ENCODE data around the gene CELA3B. TPM values are rescaled to one million over a fixed set of nuclear protein-coding genes. Genes with fewer than 3 reads are reported as not detected.

CELA3B gene
- total RNA-seq, 1 experiment from 2014 or later: 3.4 TPM

DNA sequence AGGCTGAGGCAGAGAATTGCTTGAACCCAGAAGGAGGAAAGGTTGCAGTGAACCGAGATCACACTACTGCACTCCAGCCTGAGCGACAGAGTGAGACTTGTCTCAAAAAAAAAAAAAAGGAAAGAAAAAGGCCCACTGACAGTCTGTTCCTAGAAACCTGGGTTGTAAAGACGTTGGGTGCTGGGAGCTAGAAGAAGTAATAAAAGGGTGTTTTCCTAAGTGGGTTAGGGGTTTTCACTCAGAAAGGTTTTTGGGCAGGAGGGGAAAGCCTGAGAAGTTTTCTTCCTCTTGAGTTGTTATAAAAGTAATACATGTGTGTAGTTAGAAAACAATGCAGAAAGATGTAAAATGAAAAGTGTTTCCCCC is 50.1 kb downstream of the CELA3B start:
- Histone ChIP-seq H3K4me3 (ENCODE audit: low read depth in 2 of 2, low read length in 2 of 2) (no peak overlapping the region), H3K27ac (ENCODE audit: low read length) (no peak overlapping the region; the same call in 1 of the 2 replicates), H3K27me3 (ENCODE audit: control insufficient read depth, insufficient read depth, low read length) (no peaks in the 10 kb centered on the region), H3K4me1 (ENCODE audit: control insufficient read depth, insufficient read depth, low read length) (peaks cover 15% of the 10 kb centered on the region), H3K9me3 (ENCODE audit: control insufficient read depth, insufficient read depth, low read depth, low read length) (no peaks in the 10 kb centered on the region), H3K36me3 (ENCODE audit: control insufficient read depth, insufficient read depth, low read length) (no peaks in the 10 kb centered on the region; the same call in 1 of the 2 replicates)
- ChIA-PET CTCF (no interaction called here), POLR2A (no interaction called here)
- no TSS peak for BruUV-seq (replicated peaks)
- DNase-seq (ENCODE audit: low read depth, low spot score) (no peak), ATAC-seq (no peak)
- TF ChIP-seq POLR2AphosphoS5 (IDR thresholded peaks at IDR 0.05; ENCODE audit: low read depth, low read length) (no peak), TCF7L2 (IDR thresholded peaks at IDR 0.05; ENCODE audit: low read depth, low read length) (no peak), SIN3A (IDR thresholded peaks at IDR 0.05; ENCODE audit: borderline replicate concordance, insufficient read depth, low read depth, low read length) (no peak)
- TF ChIP-seq, protein P1, sequence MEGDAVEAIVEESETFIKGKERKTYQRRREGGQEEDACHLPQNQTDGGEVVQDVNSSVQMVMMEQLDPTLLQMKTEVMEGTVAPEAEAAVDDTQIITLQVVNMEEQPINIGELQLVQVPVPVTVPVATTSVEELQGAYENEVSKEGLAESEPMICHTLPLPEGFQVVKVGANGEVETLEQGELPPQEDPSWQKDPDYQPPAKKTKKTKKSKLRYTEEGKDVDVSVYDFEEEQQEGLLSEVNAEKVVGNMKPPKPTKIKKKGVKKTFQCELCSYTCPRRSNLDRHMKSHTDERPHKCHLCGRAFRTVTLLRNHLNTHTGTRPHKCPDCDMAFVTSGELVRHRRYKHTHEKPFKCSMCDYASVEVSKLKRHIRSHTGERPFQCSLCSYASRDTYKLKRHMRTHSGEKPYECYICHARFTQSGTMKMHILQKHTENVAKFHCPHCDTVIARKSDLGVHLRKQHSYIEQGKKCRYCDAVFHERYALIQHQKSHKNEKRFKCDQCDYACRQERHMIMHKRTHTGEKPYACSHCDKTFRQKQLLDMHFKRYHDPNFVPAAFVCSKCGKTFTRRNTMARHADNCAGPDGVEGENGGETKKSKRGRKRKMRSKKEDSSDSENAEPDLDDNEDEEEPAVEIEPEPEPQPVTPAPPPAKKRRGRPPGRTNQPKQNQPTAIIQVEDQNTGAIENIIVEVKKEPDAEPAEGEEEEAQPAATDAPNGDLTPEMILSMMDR (IDR thresholded peaks at IDR 0.05): no peak
- TF ChIP-seq, protein P2, sequence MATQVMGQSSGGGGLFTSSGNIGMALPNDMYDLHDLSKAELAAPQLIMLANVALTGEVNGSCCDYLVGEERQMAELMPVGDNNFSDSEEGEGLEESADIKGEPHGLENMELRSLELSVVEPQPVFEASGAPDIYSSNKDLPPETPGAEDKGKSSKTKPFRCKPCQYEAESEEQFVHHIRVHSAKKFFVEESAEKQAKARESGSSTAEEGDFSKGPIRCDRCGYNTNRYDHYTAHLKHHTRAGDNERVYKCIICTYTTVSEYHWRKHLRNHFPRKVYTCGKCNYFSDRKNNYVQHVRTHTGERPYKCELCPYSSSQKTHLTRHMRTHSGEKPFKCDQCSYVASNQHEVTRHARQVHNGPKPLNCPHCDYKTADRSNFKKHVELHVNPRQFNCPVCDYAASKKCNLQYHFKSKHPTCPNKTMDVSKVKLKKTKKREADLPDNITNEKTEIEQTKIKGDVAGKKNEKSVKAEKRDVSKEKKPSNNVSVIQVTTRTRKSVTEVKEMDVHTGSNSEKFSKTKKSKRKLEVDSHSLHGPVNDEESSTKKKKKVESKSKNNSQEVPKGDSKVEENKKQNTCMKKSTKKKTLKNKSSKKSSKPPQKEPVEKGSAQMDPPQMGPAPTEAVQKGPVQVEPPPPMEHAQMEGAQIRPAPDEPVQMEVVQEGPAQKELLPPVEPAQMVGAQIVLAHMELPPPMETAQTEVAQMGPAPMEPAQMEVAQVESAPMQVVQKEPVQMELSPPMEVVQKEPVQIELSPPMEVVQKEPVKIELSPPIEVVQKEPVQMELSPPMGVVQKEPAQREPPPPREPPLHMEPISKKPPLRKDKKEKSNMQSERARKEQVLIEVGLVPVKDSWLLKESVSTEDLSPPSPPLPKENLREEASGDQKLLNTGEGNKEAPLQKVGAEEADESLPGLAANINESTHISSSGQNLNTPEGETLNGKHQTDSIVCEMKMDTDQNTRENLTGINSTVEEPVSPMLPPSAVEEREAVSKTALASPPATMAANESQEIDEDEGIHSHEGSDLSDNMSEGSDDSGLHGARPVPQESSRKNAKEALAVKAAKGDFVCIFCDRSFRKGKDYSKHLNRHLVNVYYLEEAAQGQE (IDR thresholded peaks at IDR 0.05; ENCODE audit: insufficient read depth in 1 of 2, low read depth in 2 of 2, low read length in 1 of 2): no peak
- in situ Hi-C loops (cut with HindIII; ENCODE audit: low pct_unique_long_range_greater_than_20kb, low sequenced_read_pairs) (no loop called here), intact Hi-C loops (cut with micrococcal nuclease; ENCODE audit: unreplicated experiment) (no loop called here)

DNA sequence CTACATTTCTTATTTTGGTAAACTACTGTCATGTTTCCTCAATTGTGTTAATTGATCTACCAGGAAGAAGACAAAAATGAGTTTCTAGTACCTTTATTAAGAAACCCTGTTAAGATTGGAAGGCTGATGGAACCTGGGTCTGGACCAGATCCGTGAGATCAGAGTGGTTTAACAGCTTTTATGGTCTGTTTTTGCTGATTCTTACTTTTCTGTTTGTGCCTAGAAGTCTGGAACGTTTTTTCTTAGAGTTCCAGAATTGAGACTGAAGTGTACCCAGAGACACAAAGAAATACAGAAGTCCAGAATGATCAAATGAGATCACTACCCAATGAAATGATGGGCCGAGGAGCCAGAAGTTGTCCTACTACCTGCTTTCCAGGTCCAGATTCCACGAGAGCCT is 53.2 kb downstream of the CELA3B start:
- Histone ChIP-seq H3K27ac (ENCODE audit: low read length) (no peak overlapping the region), H3K27me3 (ENCODE audit: control insufficient read depth, insufficient read depth, low read length) (no peaks in the 10 kb centered on the region), H3K36me3 (ENCODE audit: control insufficient read depth, insufficient read depth, low read length) (no peaks in the 10 kb centered on the region; the same call in 1 of the 2 replicates), H3K4me3 (ENCODE audit: low read depth in 2 of 2, low read length in 2 of 2) (no peak overlapping the region), H3K4me1 (ENCODE audit: control insufficient read depth, insufficient read depth, low read length) (0 out of 2 replicates have a peak, but pooled peaks cover 6% of the 10 kb centered on the region), H3K9me3 (ENCODE audit: control insufficient read depth, insufficient read depth, low read depth, low read length) (no peaks in the 10 kb centered on the region)
- no peak for ATAC-seq
- intact Hi-C loops (cut with micrococcal nuclease; ENCODE audit: unreplicated experiment) (no loop called here), in situ Hi-C loops (cut with HindIII; ENCODE audit: low pct_unique_long_range_greater_than_20kb, low sequenced_read_pairs) (no loop called here)
- ChIA-PET POLR2A (interaction anchor here (0.6 kb wide), 1 partner anchor 164 kb away, joined by 5 read pairs; no protein-coding TSS in a partner anchor), CTCF (interaction anchor here (0.7 kb wide), 1 partner anchor 10 kb away, joined by 10 read pairs; no protein-coding TSS in a partner anchor)
- no peak for DNase-seq (ENCODE audit: low read depth, low spot score)
- no TSS peak for BruUV-seq (replicated peaks)
- TF ChIP-seq, protein P1 (IDR thresholded peaks at IDR 0.05): no peak
- TF ChIP-seq SIN3A (IDR thresholded peaks at IDR 0.05; ENCODE audit: borderline replicate concordance, insufficient read depth, low read depth, low read length) (no peak), POLR2AphosphoS5 (IDR thresholded peaks at IDR 0.05; ENCODE audit: low read depth, low read length) (no peak), TCF7L2 (IDR thresholded peaks at IDR 0.05; ENCODE audit: low read depth, low read length) (no peak)
- TF ChIP-seq, protein P2 (IDR thresholded peaks at IDR 0.05; ENCODE audit: insufficient read depth in 1 of 2, low read depth in 2 of 2, low read length in 1 of 2): no peak

Measured in Panc1 (cell line).